GM12872 (cell line): Measurements from ENCODE around the gene ABCG2.

Experiments
- TF ChIP-seq, protein P1 (sequence below): IDR thresholded peaks from 3 replicates; pipeline ENCODE4 v1.5.1; 2011; ENCODE audit warnings: low read depth, mild to moderate bottlenecking, low read length, moderate library complexity; ENCODE audit not compliant: insufficient read depth

The ABCG2 gene

DNA sequence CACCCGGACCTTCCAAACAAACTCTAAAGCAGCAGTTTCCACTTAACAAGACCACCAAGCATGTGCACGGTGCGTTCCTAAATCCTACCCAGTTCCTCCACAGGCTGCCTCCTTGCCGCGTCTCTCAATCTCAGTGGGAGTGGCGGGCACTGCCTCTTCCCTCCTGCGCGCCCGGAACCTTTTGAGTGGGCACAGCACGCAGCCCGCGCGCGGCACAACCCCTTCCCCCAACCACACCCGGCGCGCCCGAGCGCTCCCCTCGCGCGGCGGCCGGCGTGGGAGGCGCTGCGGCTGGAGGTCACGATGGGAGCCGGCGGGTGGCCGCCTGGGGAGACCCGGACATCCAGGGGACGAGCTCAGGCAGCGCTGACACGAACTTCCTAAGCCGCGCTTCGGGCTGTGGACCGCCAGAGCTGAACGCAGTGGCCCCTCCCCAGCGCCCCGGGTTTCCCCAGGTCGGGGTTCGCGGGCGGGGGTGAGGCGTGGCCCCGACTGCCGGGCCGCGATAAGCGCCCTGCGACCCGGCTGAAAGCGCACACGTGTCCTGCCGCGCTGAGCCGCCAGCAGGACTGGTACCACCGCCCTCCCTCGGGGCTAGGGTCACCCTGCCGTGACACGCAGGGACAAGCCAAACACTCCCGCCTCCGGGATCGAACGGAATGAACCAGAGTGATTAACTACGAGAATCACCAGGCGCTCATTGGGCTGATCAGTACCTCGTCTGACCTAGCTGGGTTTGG is at the start of gene ABCG2:
TSS of gene ABCG2 (minus strand) at position 151 of the 740 bp plus-strand sequence. CDS start 18,644 bp downstream, outside the sequence.
- TF ChIP-seq, protein P1, sequence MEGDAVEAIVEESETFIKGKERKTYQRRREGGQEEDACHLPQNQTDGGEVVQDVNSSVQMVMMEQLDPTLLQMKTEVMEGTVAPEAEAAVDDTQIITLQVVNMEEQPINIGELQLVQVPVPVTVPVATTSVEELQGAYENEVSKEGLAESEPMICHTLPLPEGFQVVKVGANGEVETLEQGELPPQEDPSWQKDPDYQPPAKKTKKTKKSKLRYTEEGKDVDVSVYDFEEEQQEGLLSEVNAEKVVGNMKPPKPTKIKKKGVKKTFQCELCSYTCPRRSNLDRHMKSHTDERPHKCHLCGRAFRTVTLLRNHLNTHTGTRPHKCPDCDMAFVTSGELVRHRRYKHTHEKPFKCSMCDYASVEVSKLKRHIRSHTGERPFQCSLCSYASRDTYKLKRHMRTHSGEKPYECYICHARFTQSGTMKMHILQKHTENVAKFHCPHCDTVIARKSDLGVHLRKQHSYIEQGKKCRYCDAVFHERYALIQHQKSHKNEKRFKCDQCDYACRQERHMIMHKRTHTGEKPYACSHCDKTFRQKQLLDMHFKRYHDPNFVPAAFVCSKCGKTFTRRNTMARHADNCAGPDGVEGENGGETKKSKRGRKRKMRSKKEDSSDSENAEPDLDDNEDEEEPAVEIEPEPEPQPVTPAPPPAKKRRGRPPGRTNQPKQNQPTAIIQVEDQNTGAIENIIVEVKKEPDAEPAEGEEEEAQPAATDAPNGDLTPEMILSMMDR, result no peak

DNA sequence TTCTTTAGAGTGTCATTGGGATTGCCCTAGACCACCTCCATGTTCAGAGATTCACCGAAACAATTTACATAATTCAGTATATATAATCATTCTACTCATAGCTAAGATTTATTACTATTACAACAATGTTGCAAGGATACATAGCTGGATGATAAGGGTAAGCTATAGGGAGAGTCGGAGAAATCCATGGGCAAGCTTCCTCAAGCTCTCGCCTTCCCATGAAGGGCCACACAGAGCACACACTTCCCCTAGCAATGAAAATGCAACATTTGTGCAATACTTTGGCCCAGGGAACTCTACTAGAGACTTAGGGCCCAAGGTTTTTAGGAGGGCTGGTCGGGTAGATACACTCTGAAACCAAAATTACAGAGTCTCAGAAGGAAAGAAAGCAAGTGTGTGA is 49.7 kb upstream of the ABCG2 start:
- TF ChIP-seq, protein P1, result no peak

- TF ChIP-seq, protein P1, result no peak
Observed at GRCh38 chr4:88207171-88207570, 48.7 kb upstream of the ABCG2 start.

GRCh38 chr4:88204882-88205281 is 46.4 kb upstream of the ABCG2 start:
- TF ChIP-seq, protein P1, result no peak

DNA sequence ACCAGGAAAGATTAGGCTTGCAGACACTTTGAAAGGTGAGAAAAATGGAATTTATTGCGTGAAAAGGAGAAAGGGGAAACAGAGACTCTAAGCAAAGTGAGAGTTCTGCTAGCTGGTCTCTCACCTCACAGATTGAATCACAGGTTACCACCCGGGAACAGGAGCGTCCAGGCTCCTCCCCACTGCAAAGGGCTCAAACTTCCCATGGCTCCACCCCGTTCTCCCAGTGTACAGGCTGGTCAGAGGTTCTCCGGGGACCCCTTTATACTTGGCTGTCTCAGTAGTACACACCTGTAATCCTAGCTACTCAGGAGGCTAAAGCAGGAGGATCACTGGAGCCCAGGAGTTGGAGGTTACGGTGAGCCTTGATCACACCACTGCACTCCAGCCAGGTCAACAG is 44.0 kb upstream of the ABCG2 start:
- TF ChIP-seq, protein P1, result no peak

DNA sequence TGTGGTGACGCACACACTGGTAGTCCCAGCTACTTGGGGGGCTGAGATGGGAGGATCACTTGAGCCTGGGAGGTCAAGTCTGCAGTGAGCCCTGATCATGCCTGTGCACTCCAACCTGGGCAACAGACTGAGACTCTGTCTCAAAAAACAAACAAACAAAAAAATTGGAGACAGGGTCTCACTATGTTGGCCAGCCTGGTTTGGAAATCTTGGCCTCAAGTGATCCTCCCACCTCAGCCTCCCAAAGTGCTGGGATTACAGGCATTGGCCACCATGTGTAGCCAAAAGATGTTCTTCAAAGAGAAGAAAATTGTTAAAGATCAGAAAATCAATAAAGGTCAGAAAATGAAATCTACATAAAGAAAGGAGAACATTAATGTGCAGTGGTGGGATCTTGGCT is 41.7 kb upstream of the ABCG2 start:
- TF ChIP-seq, protein P1, result no peak

- TF ChIP-seq, protein P1, result no peak
Observed at GRCh38 chr4:88196523-88197185, 38.2 kb upstream of the ABCG2 start.
